OCI-LY3 (cell line): ENCODE data around the gene GARIN3.

Source experiments
- CTCF ChIP-seq: fragments of 200-600, 300-600 bp; sonication (generic); IDR thresholded peaks from 2 replicates; pipeline ENCODE4 v1.5.1; 2014; ENCODE audit warnings: antibody characterized with exemption, low read length, low read depth
- EZH2phosphoT487 ChIP-seq: fragments of 200-600 bp; shearing (Covaris generic); IDR thresholded peaks from 2 replicates; pipeline ENCODE4 v1.6.1; 2018; ENCODE audit warnings: antibody characterized with exemption, mixed run types, low read depth

- no peak for TF ChIP-seq CTCF
- no peak for TF ChIP-seq EZH2phosphoT487
Measured at GRCh38 chr5:157180374-157181264, 14.6 kb upstream of the GARIN3 start, which contains the start of gene ITK.
